ENCODE data around the gene HELQ. TPM values are rescaled to one million over a fixed set of nuclear protein-coding genes. Genes with fewer than 3 reads are reported as not detected.

HELQ gene
- total and polyA plus RNA-seq, 2 of the 13 experiments (the other 11 are each of a cell fraction or from before 2014, with no cell fraction given) = 6.6 to 10.8 TPM

- no peak for TF ChIP-seq RERE (CRISPR knock-in tag; IDR thresholded peaks at IDR 0.05; ENCODE audit: low read depth)
- 0 out of 2 replicates have a peak, but pooled peaks have one; percentile 37 for TF ChIP-seq RFXANK (CRISPR knock-in tag; IDR thresholded peaks at IDR 0.05)
- no peak; the same call in 1 of the 2 replicates for TF ChIP-seq ZNF572 (CRISPR knock-in tag; IDR thresholded peaks at IDR 0.05)
- no peak for TF ChIP-seq ZNF335 (CRISPR knock-in tag; IDR thresholded peaks at IDR 0.05)
- TF ChIP-seq ZNF780A (CRISPR knock-in tag; IDR thresholded peaks at IDR 0.05) = 0 out of 2 replicates have a peak, but pooled peaks have one; percentile 74
- TF ChIP-seq ZZZ3 (CRISPR knock-in tag; IDR thresholded peaks at IDR 0.05; ENCODE audit: borderline replicate concordance) = no peak
- TF ChIP-seq MED13 (CRISPR knock-in tag; IDR thresholded peaks at IDR 0.05) = no peak; the same call in 1 of the 2 replicates
- peak; percentile 64; the same call in 1 of the 2 replicates for TF ChIP-seq ZNF761 (CRISPR knock-in tag; conservative IDR thresholded peaks at IDR 0.05)
- TF ChIP-seq CCAR2 (optimal IDR thresholded peaks at IDR 0.05; ENCODE audit: low read depth, low read length) = no peak
- peak; percentile 49 for TF ChIP-seq ZNF331 (CRISPR knock-in tag; IDR thresholded peaks at IDR 0.05)
- TF ChIP-seq MAFF (IDR thresholded peaks at IDR 0.05; ENCODE audit: low read depth, low read length) = no peak
- no peak for TF ChIP-seq U2AF1 (optimal IDR thresholded peaks at IDR 0.05; ENCODE audit: low read depth, low read length)
- no peak for TF ChIP-seq PLSCR1 (CRISPR knock-in tag; IDR thresholded peaks at IDR 0.05; ENCODE audit: borderline replicate concordance)
- TF ChIP-seq ZSCAN25 (CRISPR knock-in tag; IDR thresholded peaks at IDR 0.05) = peak; percentile 93
- no peak for TF ChIP-seq ARNT (IDR thresholded peaks at IDR 0.05)
- no peak; the same call in 1 of the 2 replicates for TF ChIP-seq ZNF782 (CRISPR knock-in tag; IDR thresholded peaks at IDR 0.05; ENCODE audit: borderline replicate concordance)
- TF ChIP-seq TCF7 (IDR thresholded peaks at IDR 0.05; ENCODE audit: low read depth) = no peak
- TF ChIP-seq CENPX (CRISPR knock-in tag; IDR thresholded peaks at IDR 0.05) = no peak
- TF ChIP-seq ZNF20 (CRISPR knock-in tag; IDR thresholded peaks at IDR 0.05) = no peak
- peak; percentile 94 for TF ChIP-seq ZSCAN31 (CRISPR knock-in tag; IDR thresholded peaks at IDR 0.05; ENCODE audit: low read depth)
- no peak for TF ChIP-seq XBP1 (CRISPR knock-in tag; IDR thresholded peaks at IDR 0.05)
Measured at GRCh38 chr4:83484500-83485461, 29.2 kb upstream of the HELQ start, which contains the start of gene ABRAXAS1 (continued).
